ENCODE results near the gene PIGP. TPM values are rescaled to one million over a fixed set of nuclear protein-coding genes. Genes with fewer than 3 reads are reported as not detected.

Gene PIGP
- total RNA-seq, 8 experiments from 2014 or later: 14.3 to 51.6 (median 22.1) TPM

GRCh38 chr21:37073417-37074196, 736 bp upstream of the PIGP start:
- in situ Hi-C loops (cut with MboI; ENCODE audit: low pct_unique_long_range_greater_than_20kb in 2 of 9, low sequenced_read_pairs in 9 of 9, unreplicated experiment in 9 of 9): no loop called here
- WGBS, 10 experiments: 0 to 2% (median 1%) methylated on average over 2 to 20 of the region's 70 CpGs; no CpG with 5 or more reads in 6 of the 10 experiments
- Histone ChIP-seq H3K4me3 (peak overlapping the region; percentile 69 to 99 (median 79)), H3K4me1 (replicated peaks in 1 of 2) (peaks cover 7 to 18% of the 10 kb centered on the region in 2 donors), H3K27ac (peak overlapping the region; percentile 98 to 99)
- ATAC-seq (replicated peaks in 6 of 8): peak; percentile 7 to 61 (median 52)

- peaks cover 7 to 14% of the 10 kb centered on the region in 2 donors for H3K4me1 ChIP-seq (replicated peaks in 1 of 2)
- ATAC-seq (replicated peaks in 6 of 8): peak; percentile 56 to 77 (median 68)
- H3K27ac ChIP-seq: peak overlapping the region; percentile 98 to 99
- 0 to 10% (median 0%) methylated on average over 2 to 6 of the region's 54 CpGs; no CpG with 5 or more reads in 3 of the 10 experiments for WGBS, 10 experiments
- peak overlapping the region; percentile 69 to 99 (median 79) for H3K4me3 ChIP-seq
- in situ Hi-C loops (cut with MboI; ENCODE audit: low pct_unique_long_range_greater_than_20kb in 2 of 9, low sequenced_read_pairs in 9 of 9, unreplicated experiment in 9 of 9): no loop called here
Measured at GRCh38 chr21:37072274-37072987, 440 bp downstream of the PIGP start.

GRCh38 chr21:37071561-37072273, 1.2 kb downstream of the PIGP start:
- Histone ChIP-seq H3K4me3 (peak overlapping the region; percentile 69 to 99 (median 79)), H3K4me1 (replicated peaks in 1 of 2) (peaks cover 7 to 14% of the 10 kb centered on the region in 2 donors), H3K27ac (peak overlapping the region; percentile 98 to 99)
- in situ Hi-C loops (cut with MboI; ENCODE audit: low pct_unique_long_range_greater_than_20kb in 2 of 9, low sequenced_read_pairs in 9 of 9, unreplicated experiment in 9 of 9): no loop called here
- WGBS, 10 experiments: 8 to 81% (median 30%) methylated on average over 1 to 12 of the region's 12 CpGs; no CpG with 5 or more reads in 1 of the 10 experiments
- ATAC-seq (replicated peaks in 6 of 8): peak in 3 of 8 experiments; percentile 9 to 27 (median 19)

- in situ Hi-C loops (cut with MboI; ENCODE audit: low pct_unique_long_range_greater_than_20kb in 2 of 9, low sequenced_read_pairs in 9 of 9, unreplicated experiment in 9 of 9): no loop called here
- H3K27ac ChIP-seq: no peak overlapping the region
- ATAC-seq (replicated peaks in 6 of 8): no peak
- H3K4me3 ChIP-seq: no peak overlapping the region
- 88 to 100% (median 98%) methylated on average over 1 to 9 of the region's 9 CpGs for WGBS, 10 experiments
- peaks cover 30 to 38% of the 10 kb centered on the region in 2 donors for H3K4me1 ChIP-seq (replicated peaks in 1 of 2)
Measured at GRCh38 chr21:37065561-37066177, 7.2 kb downstream of the PIGP start.

GRCh38 chr21:37064841-37065240, 8.0 kb downstream of the PIGP start:
- Histone ChIP-seq H3K4me1 (replicated peaks in 1 of 2) (peaks cover 37 to 46% of the 10 kb centered on the region in 2 donors), H3K27ac (peak overlapping the region in 1 of 2 donors; percentile 57), H3K4me3 (no peak overlapping the region)
- in situ Hi-C loops (cut with MboI; ENCODE audit: low pct_unique_long_range_greater_than_20kb in 2 of 9, low sequenced_read_pairs in 9 of 9, unreplicated experiment in 9 of 9): no loop called here
- no peak for ATAC-seq (replicated peaks in 6 of 8)

GRCh38 chr21:37063433-37063832, 9.4 kb downstream of the PIGP start:
- peaks cover 40 to 55% of the 10 kb centered on the region in 2 donors for H3K4me1 ChIP-seq (replicated peaks in 1 of 2)
- no peak for ATAC-seq (replicated peaks in 6 of 8)
- H3K27ac ChIP-seq: no peak overlapping the region
- H3K4me3 ChIP-seq: no peak overlapping the region
- in situ Hi-C loops (cut with MboI; ENCODE audit: low pct_unique_long_range_greater_than_20kb in 2 of 9, low sequenced_read_pairs in 9 of 9, unreplicated experiment in 9 of 9): no loop called here
- 0 to 100% (median 56%) methylated on average over 1 of the region's 1 CpG; no CpG with 5 or more reads in 6 of the 10 experiments for WGBS, 10 experiments

GRCh38 chr21:37062593-37062935, 10.3 kb downstream of the PIGP start:
- Histone ChIP-seq H3K27ac (no peak overlapping the region), H3K4me3 (no peak overlapping the region), H3K4me1 (replicated peaks in 1 of 2) (peaks cover 40 to 55% of the 10 kb centered on the region in 2 donors)
- 54 to 100% (median 79%) methylated on average over 1 to 6 of the region's 6 CpGs; no CpG with 5 or more reads in 1 of the 10 experiments for WGBS, 10 experiments
- in situ Hi-C loops (cut with MboI; ENCODE audit: low pct_unique_long_range_greater_than_20kb in 2 of 9, low sequenced_read_pairs in 9 of 9, unreplicated experiment in 9 of 9): no loop called here
- ATAC-seq (replicated peaks in 6 of 8): no peak

- Histone ChIP-seq H3K27ac (no peak overlapping the region), H3K4me3 (no peak overlapping the region), H3K4me1 (replicated peaks in 1 of 2) (peaks cover 40 to 55% of the 10 kb centered on the region in 2 donors)
- WGBS, 10 experiments: 63 to 100% (median 88%) methylated on average over 1 to 6 of the region's 7 CpGs; no CpG with 5 or more reads in 2 of the 10 experiments
- in situ Hi-C loops (cut with MboI; ENCODE audit: low pct_unique_long_range_greater_than_20kb in 2 of 9, low sequenced_read_pairs in 9 of 9, unreplicated experiment in 9 of 9): no loop called here
- no peak for ATAC-seq (replicated peaks in 6 of 8)
Measured at GRCh38 chr21:37061926-37062592, 10.8 kb downstream of the PIGP start.

- in situ Hi-C loops (cut with MboI; ENCODE audit: low pct_unique_long_range_greater_than_20kb in 2 of 9, low sequenced_read_pairs in 9 of 9, unreplicated experiment in 9 of 9): no loop called here
- Histone ChIP-seq H3K4me1 (replicated peaks in 1 of 2) (peaks cover 40 to 59% of the 10 kb centered on the region in 2 donors), H3K4me3 (no peak overlapping the region), H3K27ac (peak overlapping the region; percentile 62 to 73)
- ATAC-seq (replicated peaks in 6 of 8): peak; percentile 97 to 99 (median 99)
- WGBS, 10 experiments: 0 to 75% (median 40%) methylated on average over 1 of the region's 1 CpG; no CpG with 5 or more reads in 7 of the 10 experiments
Measured at GRCh38 chr21:37060296-37060695, 12.6 kb downstream of the PIGP start.

GRCh38 chr21:37059181-37059580, 13.7 kb downstream of the PIGP start:
- ATAC-seq (replicated peaks in 6 of 8): no peak
- in situ Hi-C loops (cut with MboI; ENCODE audit: low pct_unique_long_range_greater_than_20kb in 2 of 9, low sequenced_read_pairs in 9 of 9, unreplicated experiment in 9 of 9): no loop called here
- WGBS, 10 experiments: 69 to 100% (median 84%) methylated on average over 1 to 3 of the region's 5 CpGs; no CpG with 5 or more reads in 4 of the 10 experiments
- Histone ChIP-seq H3K4me1 (replicated peaks in 1 of 2) (peaks cover 44 to 64% of the 10 kb centered on the region in 2 donors), H3K27ac (no peak overlapping the region), H3K4me3 (no peak overlapping the region)

- 0 to 70% (median 43%) methylated on average over 1 to 2 of the region's 2 CpGs; no CpG with 5 or more reads in 5 of the 10 experiments for WGBS, 10 experiments
- H3K27ac ChIP-seq: no peak overlapping the region
- peaks cover 34 to 55% of the 10 kb centered on the region in 2 donors for H3K4me1 ChIP-seq (replicated peaks in 1 of 2)
- in situ Hi-C loops (cut with MboI; ENCODE audit: low pct_unique_long_range_greater_than_20kb in 2 of 9, low sequenced_read_pairs in 9 of 9, unreplicated experiment in 9 of 9): no loop called here
- H3K4me3 ChIP-seq: no peak overlapping the region
- ATAC-seq (replicated peaks in 6 of 8): no peak
Measured at GRCh38 chr21:37058261-37058660, 14.6 kb downstream of the PIGP start.

GRCh38 chr21:37057614-37058013, 15.3 kb downstream of the PIGP start:
- ATAC-seq (replicated peaks in 6 of 8): no peak
- H3K27ac ChIP-seq: no peak overlapping the region
- peaks cover 32 to 49% of the 10 kb centered on the region in 2 donors for H3K4me1 ChIP-seq (replicated peaks in 1 of 2)
- in situ Hi-C loops (cut with MboI; ENCODE audit: low pct_unique_long_range_greater_than_20kb in 2 of 9, low sequenced_read_pairs in 9 of 9, unreplicated experiment in 9 of 9): no loop called here
- WGBS, 10 experiments: 80 to 100% (median 93%) methylated on average over 1 to 4 of the region's 7 CpGs; no CpG with 5 or more reads in 2 of the 10 experiments
- no peak overlapping the region for H3K4me3 ChIP-seq
